HEK293 (cell line): ENCODE measurements around the gene CHD8.

Source experiments
- EGR2 ChIP-seq: fragments of 450-650 bp; formaldehyde crosslinking; IDR thresholded peaks from 2 replicates; pipeline ENCODE4 v1.5.1; 2016; ENCODE audit warnings: low read depth, missing biosample characterization, missing genetic modification characterization
- HOXA7 ChIP-seq: sonication (generic); formaldehyde crosslinking; IDR thresholded peaks from 2 replicates; pipeline ENCODE4 v1.8.1; 2022; ENCODE audit warnings: missing genetic modification reagents, borderline replicate concordance
- MYNN ChIP-seq: fragments of 450-650 bp; formaldehyde crosslinking; IDR thresholded peaks from 2 replicates; pipeline ENCODE4 v1.5.1; 2016; ENCODE audit warnings: missing biosample characterization, missing genetic modification characterization, borderline replicate concordance
- PRDM4 ChIP-seq: fragments of 450-650 bp; formaldehyde crosslinking; IDR thresholded peaks from 2 replicates; pipeline ENCODE4 v1.5.1; 2017; ENCODE audit warnings: missing biosample characterization, missing genetic modification characterization
- REPIN1 ChIP-seq: fragments of 450-650 bp; formaldehyde crosslinking; IDR thresholded peaks from 2 replicates; pipeline ENCODE4 v1.5.1; 2017; ENCODE audit warnings: missing biosample characterization, missing genetic modification characterization, low read depth
- SP2 ChIP-seq: fragments of 450-650 bp; formaldehyde crosslinking; IDR thresholded peaks from 2 replicates; pipeline ENCODE4 v1.5.1; 2016; ENCODE audit warnings: missing biosample characterization, missing genetic modification characterization
- TRIM28 ChIP-seq: IDR thresholded peaks from 2 replicates; pipeline ENCODE4 v1.6.1; 2011; ENCODE audit warnings: low read length, control low read depth, borderline replicate concordance
- ZBTB10 ChIP-seq: fragments of 450-650 bp; formaldehyde crosslinking; IDR thresholded peaks from 2 replicates; pipeline ENCODE4 v1.5.1; 2016; ENCODE audit warnings: missing biosample characterization, missing genetic modification characterization
- ZBTB20 ChIP-seq: fragments of 450-650 bp; formaldehyde crosslinking; IDR thresholded peaks from 2 replicates; pipeline ENCODE4 v1.5.1; 2016; ENCODE audit warnings: missing biosample characterization, missing genetic modification characterization
- ZBTB7A ChIP-seq: fragments of 450-650 bp; formaldehyde crosslinking; IDR thresholded peaks from 2 replicates; pipeline ENCODE4 v1.5.1; 2016; ENCODE audit warnings: low read depth, missing biosample characterization, missing genetic modification characterization
- ZFP37 ChIP-seq: fragments of 450-650 bp; formaldehyde crosslinking; IDR thresholded peaks from 2 replicates; pipeline ENCODE4 v1.5.1; 2016; ENCODE audit warnings: missing biosample characterization, missing genetic modification characterization
- ZNF114 ChIP-seq: fragments of 450-650 bp; formaldehyde crosslinking; IDR thresholded peaks from 2 replicates; pipeline ENCODE4 v1.5.0; 2017; ENCODE audit warnings: missing biosample characterization, missing genetic modification characterization
- ZNF155 ChIP-seq: fragments of 450-650 bp; formaldehyde crosslinking; IDR thresholded peaks from 2 replicates; pipeline ENCODE4 v1.5.1; 2016; ENCODE audit warnings: missing biosample characterization, missing genetic modification characterization
- ZNF202 ChIP-seq: fragments of 450-650 bp; formaldehyde crosslinking; IDR thresholded peaks from 2 replicates; pipeline ENCODE4 v1.5.1; 2016; ENCODE audit warnings: missing biosample characterization, missing genetic modification characterization, borderline replicate concordance
- ZNF24 ChIP-seq: fragments of 450-650 bp; formaldehyde crosslinking; IDR thresholded peaks from 2 replicates; pipeline ENCODE4 v1.5.1; 2016; ENCODE audit warnings: missing biosample characterization, missing genetic modification characterization
- ZNF266 ChIP-seq: fragments of 450-650 bp; formaldehyde crosslinking; IDR thresholded peaks from 2 replicates; pipeline ENCODE4 v1.5.1; 2016; ENCODE audit warnings: missing biosample characterization, missing genetic modification characterization, low read depth
- ZNF335 ChIP-seq: fragments of 450-650 bp; formaldehyde crosslinking; conservative IDR thresholded peaks from 2 replicates; pipeline ENCODE4 v1.5.1; 2016; ENCODE audit warnings: missing biosample characterization, missing genetic modification characterization
- ZNF354C ChIP-seq: fragments of 450-650 bp; formaldehyde crosslinking; IDR thresholded peaks from 2 replicates; pipeline ENCODE4 v1.5.1; 2016; ENCODE audit warnings: missing biosample characterization, missing genetic modification characterization, low read depth, borderline replicate concordance
- ZNF404 ChIP-seq: fragments of 450-650 bp; formaldehyde crosslinking; IDR thresholded peaks from 2 replicates; pipeline ENCODE4 v1.5.1; 2017; ENCODE audit warnings: missing biosample characterization, missing genetic modification characterization
- ZNF423 ChIP-seq: fragments of 450-650 bp; formaldehyde crosslinking; IDR thresholded peaks from 2 replicates; pipeline ENCODE4 v1.5.1; 2016; ENCODE audit warnings: missing biosample characterization, missing genetic modification characterization
- ZNF433 ChIP-seq: fragments of 450-650 bp; formaldehyde crosslinking; IDR thresholded peaks from 2 replicates; pipeline ENCODE4 v1.5.1; 2016; ENCODE audit warnings: missing biosample characterization, missing genetic modification characterization, low read depth
- ZNF449 ChIP-seq: fragments of 450-650 bp; formaldehyde crosslinking; IDR thresholded peaks from 2 replicates; pipeline ENCODE4 v1.5.1; 2017; ENCODE audit warnings: missing biosample characterization, mild to moderate bottlenecking, missing genetic modification characterization, moderate library complexity
- ZNF48 ChIP-seq: fragments of 450-650 bp; formaldehyde crosslinking; IDR thresholded peaks from 2 replicates; pipeline ENCODE4 v1.5.1; 2016; ENCODE audit warnings: missing biosample characterization, missing genetic modification characterization
- ZNF558 ChIP-seq: fragments of 450-650 bp; formaldehyde crosslinking; IDR thresholded peaks from 2 replicates; pipeline ENCODE4 v1.5.1; 2016; ENCODE audit warnings: missing biosample characterization, missing genetic modification characterization
- ZNF560 ChIP-seq: fragments of 450-650 bp; formaldehyde crosslinking; IDR thresholded peaks from 2 replicates; pipeline ENCODE4 v1.5.1; 2017; ENCODE audit warnings: missing biosample characterization, missing genetic modification characterization, borderline replicate concordance
- ZNF561 ChIP-seq: fragments of 450-650 bp; IDR thresholded peaks from 2 replicates; pipeline ENCODE4 v1.5.1; 2018; ENCODE audit warnings: missing biosample characterization, missing genetic modification characterization, borderline replicate concordance
- ZNF610 ChIP-seq: fragments of 450-650 bp; formaldehyde crosslinking; IDR thresholded peaks from 2 replicates; pipeline ENCODE4 v1.5.1; 2016; ENCODE audit warnings: missing biosample characterization, missing genetic modification characterization, borderline replicate concordance
- ZNF629 ChIP-seq: fragments of 450-650 bp; formaldehyde crosslinking; IDR thresholded peaks from 2 replicates; pipeline ENCODE4 v1.5.1; 2017; ENCODE audit warnings: missing biosample characterization, missing genetic modification characterization
- ZNF654 ChIP-seq: fragments of 450-650 bp; formaldehyde crosslinking; IDR thresholded peaks from 2 replicates; pipeline ENCODE4 v1.5.1; 2016; ENCODE audit warnings: low read depth, missing biosample characterization, missing genetic modification characterization
- ZNF776 ChIP-seq: fragments of 450-650 bp; formaldehyde crosslinking; IDR thresholded peaks from 2 replicates; pipeline ENCODE4 v1.5.0; 2017; ENCODE audit warnings: missing biosample characterization, missing genetic modification characterization, borderline replicate concordance
- ZNF791 ChIP-seq: fragments of 450-650 bp; formaldehyde crosslinking; IDR thresholded peaks from 2 replicates; pipeline ENCODE4 v1.5.1; 2016; ENCODE audit warnings: missing biosample characterization, missing genetic modification characterization
- ZNF792 ChIP-seq: fragments of 450-650 bp; formaldehyde crosslinking; IDR thresholded peaks from 2 replicates; pipeline ENCODE4 v1.5.1; 2016; ENCODE audit warnings: missing biosample characterization, missing genetic modification characterization
- ZNF843 ChIP-seq: fragments of 450-650 bp; formaldehyde crosslinking; IDR thresholded peaks from 2 replicates; pipeline ENCODE4 v1.5.1; 2016; ENCODE audit warnings: missing biosample characterization, missing genetic modification characterization
- TF ChIP-seq, protein P1 (sequence below): fragments of 450-650 bp; formaldehyde crosslinking; IDR thresholded peaks from 2 replicates; pipeline ENCODE4 v1.5.1; 2017; ENCODE audit warnings: missing biosample characterization, missing genetic modification characterization

CHD8 gene

DNA sequence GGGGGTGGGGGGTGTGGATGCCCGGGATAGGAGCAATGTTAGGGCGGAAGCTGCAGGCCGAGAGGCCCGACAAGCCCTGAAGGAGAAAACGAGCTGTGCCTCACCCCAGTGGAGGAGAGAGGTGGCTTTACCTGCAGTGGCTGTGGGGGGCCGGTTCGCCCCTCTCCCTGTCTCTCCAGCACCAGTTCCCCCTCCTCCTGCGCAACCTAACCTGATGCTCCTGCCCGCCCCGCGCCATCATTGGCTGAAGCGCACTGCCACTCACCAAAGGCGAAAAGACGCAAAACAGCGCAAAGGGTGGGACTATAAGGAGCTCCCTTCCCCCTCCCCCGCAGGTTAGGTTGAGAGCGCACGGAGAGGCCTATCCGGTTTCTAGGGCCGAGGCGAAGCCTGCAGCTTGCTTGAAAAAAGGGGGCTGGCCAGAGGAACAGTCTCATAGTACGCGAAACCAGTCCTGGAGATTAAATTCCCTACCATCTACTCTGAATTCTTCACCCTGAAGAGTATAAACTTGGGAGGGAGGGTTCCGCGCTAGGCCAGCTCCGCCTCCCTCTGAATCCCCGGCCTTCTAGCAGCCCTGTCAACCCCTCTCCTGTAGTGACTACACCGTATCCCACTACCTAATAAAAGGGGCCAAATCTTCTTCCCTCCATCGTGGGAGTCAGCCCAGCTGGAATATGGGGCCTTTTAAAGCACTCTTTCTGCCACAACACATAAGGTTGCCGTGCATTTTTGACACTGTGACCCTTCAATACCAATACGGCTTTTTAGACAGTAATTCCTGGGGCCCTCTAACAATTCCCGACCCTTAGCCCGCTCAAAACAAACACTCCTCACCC, 18.6 kb downstream of the CHD8 start (continued):
- no peak for TF ChIP-seq ZNF114 (tag by site-specific recombination)
- peak; percentile 95 for TF ChIP-seq ZBTB10 (tag by site-specific recombination)
- no peak for TF ChIP-seq ZNF776
- no peak for TF ChIP-seq ZNF843 (tag by site-specific recombination)
- no peak for TF ChIP-seq ZNF354C (tag by site-specific recombination)
- TF ChIP-seq ZNF423 = no peak
- no peak for TF ChIP-seq REPIN1
- no peak for TF ChIP-seq ZNF433 (tag by site-specific recombination)
- no peak for TF ChIP-seq ZNF791 (tag by site-specific recombination)
- TF ChIP-seq ZBTB7A (tag by site-specific recombination) = no peak; the same call in 1 of the 2 replicates
- TF ChIP-seq ZNF558 (tag by site-specific recombination) = no peak
- TF ChIP-seq, protein P1, sequence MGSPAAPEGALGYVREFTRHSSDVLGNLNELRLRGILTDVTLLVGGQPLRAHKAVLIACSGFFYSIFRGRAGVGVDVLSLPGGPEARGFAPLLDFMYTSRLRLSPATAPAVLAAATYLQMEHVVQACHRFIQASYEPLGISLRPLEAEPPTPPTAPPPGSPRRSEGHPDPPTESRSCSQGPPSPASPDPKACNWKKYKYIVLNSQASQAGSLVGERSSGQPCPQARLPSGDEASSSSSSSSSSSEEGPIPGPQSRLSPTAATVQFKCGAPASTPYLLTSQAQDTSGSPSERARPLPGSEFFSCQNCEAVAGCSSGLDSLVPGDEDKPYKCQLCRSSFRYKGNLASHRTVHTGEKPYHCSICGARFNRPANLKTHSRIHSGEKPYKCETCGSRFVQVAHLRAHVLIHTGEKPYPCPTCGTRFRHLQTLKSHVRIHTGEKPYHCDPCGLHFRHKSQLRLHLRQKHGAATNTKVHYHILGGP (tag by site-specific recombination) = no peak
- 0 out of 2 replicates have a peak, but pooled peaks have one; percentile 51 for TF ChIP-seq ZNF610 (tag by site-specific recombination)
- TF ChIP-seq ZNF629 (tag by site-specific recombination) = peak; percentile 76
- TF ChIP-seq ZNF561 (tag by site-specific recombination) = peak; percentile 81; the same call in 1 of the 2 replicates
- no peak for TF ChIP-seq ZNF449 (tag by site-specific recombination)
- no peak for TF ChIP-seq ZNF560 (tag by site-specific recombination)
- TF ChIP-seq ZNF335 (tag by site-specific recombination) = peak; percentile 53
- peak; percentile 97 for TF ChIP-seq SP2
- no peak for TF ChIP-seq ZNF792 (tag by site-specific recombination)
- peak; percentile 93 for TF ChIP-seq ZBTB20
- TF ChIP-seq ZNF202 = no peak
- 0 out of 2 replicates have a peak, but pooled peaks have one; percentile 15 for TF ChIP-seq MYNN (tag by site-specific recombination)
- TF ChIP-seq HOXA7 (CRISPR knock-in tag) = no peak
- peak; percentile 72 for TF ChIP-seq EGR2 (tag by site-specific recombination)
- peak; percentile 86 for TF ChIP-seq ZNF24
- TF ChIP-seq ZNF48 (tag by site-specific recombination) = no peak
- no peak for TF ChIP-seq ZNF266 (tag by site-specific recombination)
- TF ChIP-seq ZNF404 (tag by site-specific recombination) = no peak
- no peak for TF ChIP-seq ZFP37 (tag by site-specific recombination)
- TF ChIP-seq ZNF654 = no peak
- TF ChIP-seq PRDM4 (tag by site-specific recombination) = no peak
- TF ChIP-seq ZNF155 (tag by site-specific recombination) = no peak
- no peak for TF ChIP-seq TRIM28
